A549 (cell line): ENCODE measurements around the gene CA10.

ENCODE experiments used
- POLR2A ChIP-seq: IDR thresholded peaks from 2 replicates; pipeline ENCODE4 v1.6.1; 2012; ENCODE audit warnings: mild to moderate bottlenecking, low read length
- TF ChIP-seq, protein P1 (sequence below): fragments of >200 bp; sonication (Bioruptor Twin); formaldehyde crosslinking; IDR thresholded peaks from 3 replicates; pipeline ENCODE4 v1.5.1; 2016

- TF ChIP-seq POLR2A = no peak
- TF ChIP-seq, protein P1, sequence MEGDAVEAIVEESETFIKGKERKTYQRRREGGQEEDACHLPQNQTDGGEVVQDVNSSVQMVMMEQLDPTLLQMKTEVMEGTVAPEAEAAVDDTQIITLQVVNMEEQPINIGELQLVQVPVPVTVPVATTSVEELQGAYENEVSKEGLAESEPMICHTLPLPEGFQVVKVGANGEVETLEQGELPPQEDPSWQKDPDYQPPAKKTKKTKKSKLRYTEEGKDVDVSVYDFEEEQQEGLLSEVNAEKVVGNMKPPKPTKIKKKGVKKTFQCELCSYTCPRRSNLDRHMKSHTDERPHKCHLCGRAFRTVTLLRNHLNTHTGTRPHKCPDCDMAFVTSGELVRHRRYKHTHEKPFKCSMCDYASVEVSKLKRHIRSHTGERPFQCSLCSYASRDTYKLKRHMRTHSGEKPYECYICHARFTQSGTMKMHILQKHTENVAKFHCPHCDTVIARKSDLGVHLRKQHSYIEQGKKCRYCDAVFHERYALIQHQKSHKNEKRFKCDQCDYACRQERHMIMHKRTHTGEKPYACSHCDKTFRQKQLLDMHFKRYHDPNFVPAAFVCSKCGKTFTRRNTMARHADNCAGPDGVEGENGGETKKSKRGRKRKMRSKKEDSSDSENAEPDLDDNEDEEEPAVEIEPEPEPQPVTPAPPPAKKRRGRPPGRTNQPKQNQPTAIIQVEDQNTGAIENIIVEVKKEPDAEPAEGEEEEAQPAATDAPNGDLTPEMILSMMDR = no peak
Observed at GRCh38 chr17:51610155-51610554, 548.4 kb downstream of the CA10 start.
